ENCODE measurements around the gene STPG4.

STPG4 gene

DNA sequence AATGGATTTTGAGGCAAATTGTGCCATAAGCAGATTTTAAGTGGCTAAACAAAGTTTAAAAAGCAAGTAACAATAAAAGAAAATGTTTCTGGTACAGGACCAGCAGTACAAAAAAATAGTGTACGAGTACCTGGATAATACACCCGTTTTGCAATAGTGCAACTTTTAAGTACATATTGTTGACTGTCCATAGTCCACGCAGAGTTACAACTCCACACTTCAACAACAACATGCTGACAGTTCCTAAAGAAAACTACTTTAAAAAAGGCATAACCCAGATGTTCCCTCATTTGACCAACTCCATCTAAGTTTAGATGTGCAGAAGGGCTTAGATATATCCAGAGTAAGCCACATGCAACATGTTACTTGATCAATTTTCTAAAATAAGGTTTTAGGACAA is 5.1 kb upstream of the STPG4 start:
- no peak for ATAC-seq

GRCh38 chr2:47159627-47160026 is 4.5 kb upstream of the STPG4 start:
- no peak for ATAC-seq
- TF ChIP-seq TOX (CRISPR knock-in tag; IDR thresholded peaks at IDR 0.05; ENCODE audit: borderline replicate concordance) (no peak), GLIS3 (CRISPR knock-in tag; IDR thresholded peaks at IDR 0.05) (0 out of 2 replicates have a peak, but pooled peaks have one; percentile 45), ZNF565 (CRISPR knock-in tag; conservative IDR thresholded peaks at IDR 0.05; ENCODE audit: low read depth) (peak; percentile 49; the same call in 1 of the 2 replicates)
- TF ChIP-seq, protein P1, sequence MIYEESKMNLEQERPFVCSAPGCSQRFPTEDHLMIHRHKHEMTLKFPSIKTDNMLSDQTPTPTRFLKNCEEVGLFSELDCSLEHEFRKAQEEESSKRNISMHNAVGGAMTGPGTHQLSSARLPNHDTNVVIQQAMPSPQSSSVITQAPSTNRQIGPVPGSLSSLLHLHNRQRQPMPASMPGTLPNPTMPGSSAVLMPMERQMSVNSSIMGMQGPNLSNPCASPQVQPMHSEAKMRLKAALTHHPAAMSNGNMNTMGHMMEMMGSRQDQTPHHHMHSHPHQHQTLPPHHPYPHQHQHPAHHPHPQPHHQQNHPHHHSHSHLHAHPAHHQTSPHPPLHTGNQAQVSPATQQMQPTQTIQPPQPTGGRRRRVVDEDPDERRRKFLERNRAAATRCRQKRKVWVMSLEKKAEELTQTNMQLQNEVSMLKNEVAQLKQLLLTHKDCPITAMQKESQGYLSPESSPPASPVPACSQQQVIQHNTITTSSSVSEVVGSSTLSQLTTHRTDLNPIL (CRISPR knock-in tag; IDR thresholded peaks at IDR 0.05; ENCODE audit: low read depth) = 0 out of 2 replicates have a peak, but pooled peaks have one; percentile 44

More for the DNA sequence above, 5.1 kb upstream of the STPG4 start:
- TF ChIP-seq TCF4 (CRISPR knock-in tag; IDR thresholded peaks at IDR 0.05; ENCODE audit: borderline replicate concordance) = no peak
- TF ChIP-seq PPARA (CRISPR knock-in tag; IDR thresholded peaks at IDR 0.05; ENCODE audit: borderline replicate concordance) = no peak
- TF ChIP-seq, protein P2, sequence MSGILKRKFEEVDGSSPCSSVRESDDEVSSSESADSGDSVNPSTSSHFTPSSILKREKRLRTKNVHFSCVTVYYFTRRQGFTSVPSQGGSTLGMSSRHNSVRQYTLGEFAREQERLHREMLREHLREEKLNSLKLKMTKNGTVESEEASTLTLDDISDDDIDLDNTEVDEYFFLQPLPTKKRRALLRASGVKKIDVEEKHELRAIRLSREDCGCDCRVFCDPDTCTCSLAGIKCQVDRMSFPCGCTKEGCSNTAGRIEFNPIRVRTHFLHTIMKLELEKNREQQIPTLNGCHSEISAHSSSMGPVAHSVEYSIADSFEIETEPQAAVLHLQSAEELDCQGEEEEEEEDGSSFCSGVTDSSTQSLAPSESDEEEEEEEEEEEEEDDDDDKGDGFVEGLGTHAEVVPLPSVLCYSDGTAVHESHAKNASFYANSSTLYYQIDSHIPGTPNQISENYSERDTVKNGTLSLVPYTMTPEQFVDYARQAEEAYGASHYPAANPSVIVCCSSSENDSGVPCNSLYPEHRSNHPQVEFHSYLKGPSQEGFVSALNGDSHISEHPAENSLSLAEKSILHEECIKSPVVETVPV (CRISPR knock-in tag; IDR thresholded peaks at IDR 0.05) = no peak
- TF ChIP-seq, protein P3, sequence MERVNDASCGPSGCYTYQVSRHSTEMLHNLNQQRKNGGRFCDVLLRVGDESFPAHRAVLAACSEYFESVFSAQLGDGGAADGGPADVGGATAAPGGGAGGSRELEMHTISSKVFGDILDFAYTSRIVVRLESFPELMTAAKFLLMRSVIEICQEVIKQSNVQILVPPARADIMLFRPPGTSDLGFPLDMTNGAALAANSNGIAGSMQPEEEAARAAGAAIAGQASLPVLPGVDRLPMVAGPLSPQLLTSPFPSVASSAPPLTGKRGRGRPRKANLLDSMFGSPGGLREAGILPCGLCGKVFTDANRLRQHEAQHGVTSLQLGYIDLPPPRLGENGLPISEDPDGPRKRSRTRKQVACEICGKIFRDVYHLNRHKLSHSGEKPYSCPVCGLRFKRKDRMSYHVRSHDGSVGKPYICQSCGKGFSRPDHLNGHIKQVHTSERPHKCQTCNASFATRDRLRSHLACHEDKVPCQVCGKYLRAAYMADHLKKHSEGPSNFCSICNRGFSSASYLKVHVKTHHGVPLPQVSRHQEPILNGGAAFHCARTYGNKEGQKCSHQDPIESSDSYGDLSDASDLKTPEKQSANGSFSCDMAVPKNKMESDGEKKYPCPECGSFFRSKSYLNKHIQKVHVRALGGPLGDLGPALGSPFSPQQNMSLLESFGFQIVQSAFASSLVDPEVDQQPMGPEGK (CRISPR knock-in tag; IDR thresholded peaks at IDR 0.05; ENCODE audit: borderline replicate concordance) = no peak
- no peak for TF ChIP-seq POU6F1 (CRISPR knock-in tag; IDR thresholded peaks at IDR 0.05; ENCODE audit: borderline replicate concordance, low read depth)

GRCh38 chr2:47158576-47158975 is 3.5 kb upstream of the STPG4 start:
- TF ChIP-seq, protein P1 (CRISPR knock-in tag; IDR thresholded peaks at IDR 0.05; ENCODE audit: low read depth) = 0 out of 2 replicates have a peak, but pooled peaks have one; percentile 24
- no peak for TF ChIP-seq ARNTL (CRISPR knock-in tag; IDR thresholded peaks at IDR 0.05; ENCODE audit: borderline replicate concordance, low read depth)
- no peak for TF ChIP-seq ISL1 (CRISPR knock-in tag; IDR thresholded peaks at IDR 0.05)
- ATAC-seq = no peak

DNA sequence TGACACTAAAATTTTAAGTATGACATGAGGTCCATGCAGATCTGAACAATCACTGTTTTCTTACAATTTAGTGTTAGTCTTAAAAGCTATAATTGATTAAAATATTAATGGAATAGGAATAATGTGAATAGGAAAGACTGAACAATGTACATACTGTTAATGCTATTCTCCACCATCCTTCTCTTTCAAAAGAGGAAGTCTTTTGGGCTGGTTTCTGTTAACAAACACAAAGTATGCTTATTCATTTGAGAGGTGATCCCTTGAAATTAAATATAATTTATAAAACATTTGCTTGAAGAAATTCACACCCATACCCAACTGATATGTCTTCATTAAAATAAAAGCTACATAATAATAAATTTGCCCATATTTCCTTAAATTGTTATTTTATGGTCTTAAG is 2.3 kb downstream of the STPG4 start:
- no peak for ATAC-seq
- TF ChIP-seq SNAI2 (CRISPR knock-in tag; IDR thresholded peaks at IDR 0.05) (no peak), GLIS3 (CRISPR knock-in tag; IDR thresholded peaks at IDR 0.05) (no peak), ESRRG (CRISPR knock-in tag; IDR thresholded peaks at IDR 0.05) (no peak), ZFP3 (CRISPR knock-in tag; IDR thresholded peaks at IDR 0.05) (no peak), ZNF565 (CRISPR knock-in tag; conservative IDR thresholded peaks at IDR 0.05; ENCODE audit: low read depth) (no peak), RARB (CRISPR knock-in tag; IDR thresholded peaks at IDR 0.05) (no peak)
- TF ChIP-seq, protein P1 (CRISPR knock-in tag; IDR thresholded peaks at IDR 0.05; ENCODE audit: low read depth) = no peak

DNA sequence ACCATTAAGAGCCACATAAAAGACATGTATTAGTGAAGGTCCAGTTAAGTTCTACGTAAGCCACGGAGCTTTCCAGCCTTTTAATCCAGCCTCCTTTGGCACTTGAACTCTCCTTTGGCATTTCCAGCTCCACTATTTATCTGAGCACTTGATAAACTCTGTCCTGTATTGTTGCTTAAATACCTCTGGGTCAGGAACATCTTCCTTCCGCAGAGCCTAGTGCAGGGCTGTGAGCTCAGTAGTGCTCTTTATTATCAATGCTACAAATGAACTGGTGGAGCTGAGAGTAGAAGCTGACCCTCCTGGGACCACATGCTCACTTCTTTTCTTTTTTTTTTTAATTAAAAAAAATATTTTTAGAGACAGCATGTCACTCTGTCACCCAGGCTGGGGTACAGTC is 4.9 kb downstream of the STPG4 start:
- no peak for ATAC-seq
- TF ChIP-seq, protein P2 (CRISPR knock-in tag; IDR thresholded peaks at IDR 0.05) = no peak
- TF ChIP-seq ZFP3 (CRISPR knock-in tag; IDR thresholded peaks at IDR 0.05) (no peak), RARB (CRISPR knock-in tag; IDR thresholded peaks at IDR 0.05) (no peak), GLIS3 (CRISPR knock-in tag; IDR thresholded peaks at IDR 0.05) (no peak)
